Measurements from ENCODE around the gene FEZF1. TPM values are rescaled to one million over a fixed set of nuclear protein-coding genes. Genes with fewer than 3 reads are reported as not detected.

Gene FEZF1
- total RNA-seq, 4 donors from 2014 or later: not detected

GRCh38 chr7:122306320-122307227, 2.0 kb upstream of the FEZF1 start:
- TF ChIP-seq CTCF (IDR thresholded peaks at IDR 0.05; ENCODE audit: low read depth): no peak

DNA sequence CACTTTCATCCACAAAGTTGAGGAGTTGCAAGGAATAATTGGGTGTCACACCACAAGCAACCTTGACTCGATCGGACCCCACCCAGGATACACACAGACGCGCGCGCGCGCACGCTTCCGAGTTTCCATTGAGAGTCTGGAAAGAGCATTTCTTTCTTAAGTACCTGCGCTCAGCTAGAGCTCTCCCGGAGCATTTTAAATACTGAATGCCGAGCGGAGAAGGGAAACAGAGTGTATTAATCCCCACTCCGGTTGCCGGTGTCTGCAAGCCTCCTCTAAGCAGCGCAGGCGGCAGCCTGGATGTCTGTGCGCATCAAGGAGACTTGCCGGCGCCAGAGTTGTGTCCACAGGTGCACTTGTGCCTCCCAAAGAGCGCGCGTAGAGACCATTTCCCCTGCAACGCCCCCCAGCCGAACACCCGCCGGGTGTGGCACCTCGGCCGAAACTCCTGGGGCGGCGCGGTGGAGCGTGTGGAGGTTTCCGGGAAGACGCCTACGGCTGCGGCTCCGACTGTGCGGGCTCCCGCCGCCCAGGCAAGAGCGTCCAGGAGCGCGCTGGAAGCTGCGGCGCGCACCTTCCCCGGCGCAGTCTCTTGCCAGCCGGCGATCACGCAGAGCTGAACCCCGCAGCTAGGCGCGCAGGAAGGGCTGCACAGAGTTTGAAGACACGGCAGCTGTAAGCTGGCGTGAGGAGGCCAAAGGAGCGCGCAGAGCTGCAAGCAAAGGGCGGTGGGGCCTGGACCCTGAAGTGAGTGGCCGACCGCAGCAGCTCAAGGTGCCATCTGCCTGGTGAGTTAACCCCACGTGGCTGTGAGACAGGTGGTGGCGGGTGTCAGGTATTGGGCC, 1.1 kb upstream of the FEZF1 start:
- TF ChIP-seq CTCF (IDR thresholded peaks at IDR 0.05; ENCODE audit: low read depth): no peak

GRCh38 chr7:122304996-122305421, 459 bp upstream of the FEZF1 start:
- TF ChIP-seq CTCF (IDR thresholded peaks at IDR 0.05; ENCODE audit: low read depth): no peak

GRCh38 chr7:122303531-122304318, 825 bp downstream of the FEZF1 start:
- TF ChIP-seq CTCF (IDR thresholded peaks at IDR 0.05; ENCODE audit: low read depth): no peak

- TF ChIP-seq CTCF (IDR thresholded peaks at IDR 0.05; ENCODE audit: low read depth): no peak
Measured at GRCh38 chr7:122302761-122303530, 1.6 kb downstream of the FEZF1 start.

- no peak for TF ChIP-seq CTCF (IDR thresholded peaks at IDR 0.05; ENCODE audit: low read depth)
Measured at GRCh38 chr7:122301858-122302760, 2.4 kb downstream of the FEZF1 start.

Data from subcutaneous adipose tissue (tissue), 4 donors.